RWPE1 (cell line): Measurements from ENCODE around the gene CPAMD8.
"Not testable (repeated sequence)": the region's sequence is repeated elsewhere in the genome, so short reads cannot be mapped to it uniquely, and the experiment has no call there.

ENCODE experiments used
- CTCF ChIA-PET: fragments of 350-600 bp; sonication (Branson Sonifier 250); formaldehyde crosslinking; extraction: SDS; loops from one replicate; lab custom pipeline; 2021; lab: Yijun Ruan, JAX
- POLR2A ChIA-PET: fragments of 400-600 bp; formaldehyde crosslinking; extraction: SDS; loops from one replicate; lab custom pipeline; 2020; ENCODE audit warnings: antibody characterized with exemption; ENCODE audit not compliant: low non-redundant PET; lab: Yijun Ruan, JAX
- DNase-seq: peaks from one replicate; pipeline ENCODE4 v3.0.0; 2012; ENCODE audit warnings: low spot score
- H3K27ac ChIP-seq: fragments of 450-650 bp; 2 replicates; pipeline ENCODE4 v1.5.1; 2017
- CTCF ChIP-seq: fragments of 450-650 bp; conservative IDR thresholded peaks from 2 replicates; pipeline ENCODE4 v1.5.1; 2017; ENCODE audit warnings: low read depth, mild to moderate bottlenecking

Gene CPAMD8

GRCh38 chr19:16977306-16977705, 49.3 kb downstream of the CPAMD8 start:
- DNase-seq, result no peak
- ChIA-PET CTCF (interaction anchor here (0.6 kb wide), 1 partner anchor 112 kb away, joined by 4 read pairs; no protein-coding TSS in a partner anchor), POLR2A (no interaction called here)
- no peak for TF ChIP-seq CTCF
- no peak overlapping the region for H3K27ac ChIP-seq

GRCh38 chr19:16976446-16976845, 50.2 kb downstream of the CPAMD8 start:
- ChIA-PET CTCF (no interaction called here), POLR2A (no interaction called here)
- DNase-seq, result no peak
- no peak for TF ChIP-seq CTCF
- H3K27ac ChIP-seq, result no peak overlapping the region

GRCh38 chr19:16970821-16971220, 55.8 kb downstream of the CPAMD8 start:
- H3K27ac ChIP-seq, result no peak overlapping the region
- POLR2A ChIA-PET, result no interaction called here
- CTCF ChIA-PET, result no interaction called here
- DNase-seq, result no peak
- TF ChIP-seq CTCF, result no peak

GRCh38 chr19:16969135-16969534, 57.5 kb downstream of the CPAMD8 start:
- no peak; the same call in 1 of the 2 replicates for TF ChIP-seq CTCF
- ChIA-PET CTCF (interaction anchor here (0.6 kb wide), 2 partner anchors 65 to 148 kb away, joined by 3 read pairs; no protein-coding TSS in a partner anchor), POLR2A (no interaction called here)
- peak; percentile 37 for DNase-seq
- no peak overlapping the region for H3K27ac ChIP-seq

GRCh38 chr19:16960996-16961822, 65.4 kb downstream of the CPAMD8 start:
- CTCF ChIA-PET, POLR2A ChIA-PET, DNase-seq, H3K27ac ChIP-seq: not testable (repeated sequence)

GRCh38 chr19:16958277-16958676, 68.3 kb downstream of the CPAMD8 start:
- POLR2A ChIA-PET, H3K27ac ChIP-seq, DNase-seq: not testable (repeated sequence)
- CTCF ChIA-PET, result interaction anchor here (0.6 kb wide), 1 partner anchor 109 kb away, joined by 3 read pairs; no protein-coding TSS in a partner anchor

GRCh38 chr19:16957855-16958254, 68.8 kb downstream of the CPAMD8 start:
- TF ChIP-seq CTCF, result no peak
- no peak overlapping the region for H3K27ac ChIP-seq
- no peak for DNase-seq
- ChIA-PET CTCF (interaction anchor here (0.6 kb wide), 1 partner anchor 109 kb away, joined by 3 read pairs; no protein-coding TSS in a partner anchor), POLR2A (no interaction called here)
